Measurements from ENCODE around the gene ACTRT3.

The ACTRT3 gene

GRCh38 chr3:169772897-169773816 lies 3.8 kb upstream of the ACTRT3 start, which contains the start of gene MYNN:
Gene MYNN (plus strand): TSS chr3:169773396. CDS start chr3:169774296, 900 bp downstream.
- H3K4me2 ChIP-seq (ENCODE audit: low read length), result peak within 1 kb of the TSS; percentile 97
- H3K36me3 ChIP-seq (replicated peaks; ENCODE audit: low read depth, low read length), result peaks cover 29% of the 10 kb centered on the region
- no peaks in the 10 kb centered on the region for H3K27me3 ChIP-seq (ENCODE audit: low read depth, low read length)
- 0 out of 2 replicates have a peak, but pooled peaks cover 3% of the 10 kb centered on the region for H4K20me1 ChIP-seq (ENCODE audit: insufficient read depth, low read length)
- peaks cover 8% of the 10 kb centered on the region for H3K4me1 ChIP-seq (ENCODE audit: low read length)
- peak within 1 kb of the TSS; percentile 91 for H3K27ac ChIP-seq (ENCODE audit: low read length)
- H2AFZ ChIP-seq (ENCODE audit: low read depth, low read length), result peak within 1 kb of the TSS; percentile 75
- H3K9me3 ChIP-seq (ENCODE audit: insufficient read depth, low read length), result no peaks in the 10 kb centered on the region
- no peak for TF ChIP-seq EZH2phosphoT487 (IDR thresholded peaks at IDR 0.05; ENCODE audit: low read depth)
- TF ChIP-seq, protein P1, sequence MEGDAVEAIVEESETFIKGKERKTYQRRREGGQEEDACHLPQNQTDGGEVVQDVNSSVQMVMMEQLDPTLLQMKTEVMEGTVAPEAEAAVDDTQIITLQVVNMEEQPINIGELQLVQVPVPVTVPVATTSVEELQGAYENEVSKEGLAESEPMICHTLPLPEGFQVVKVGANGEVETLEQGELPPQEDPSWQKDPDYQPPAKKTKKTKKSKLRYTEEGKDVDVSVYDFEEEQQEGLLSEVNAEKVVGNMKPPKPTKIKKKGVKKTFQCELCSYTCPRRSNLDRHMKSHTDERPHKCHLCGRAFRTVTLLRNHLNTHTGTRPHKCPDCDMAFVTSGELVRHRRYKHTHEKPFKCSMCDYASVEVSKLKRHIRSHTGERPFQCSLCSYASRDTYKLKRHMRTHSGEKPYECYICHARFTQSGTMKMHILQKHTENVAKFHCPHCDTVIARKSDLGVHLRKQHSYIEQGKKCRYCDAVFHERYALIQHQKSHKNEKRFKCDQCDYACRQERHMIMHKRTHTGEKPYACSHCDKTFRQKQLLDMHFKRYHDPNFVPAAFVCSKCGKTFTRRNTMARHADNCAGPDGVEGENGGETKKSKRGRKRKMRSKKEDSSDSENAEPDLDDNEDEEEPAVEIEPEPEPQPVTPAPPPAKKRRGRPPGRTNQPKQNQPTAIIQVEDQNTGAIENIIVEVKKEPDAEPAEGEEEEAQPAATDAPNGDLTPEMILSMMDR (IDR thresholded peaks at IDR 0.05; ENCODE audit: low read depth, low read length), result no peak
- peak within 1 kb of the TSS; percentile 97 for H3K9ac ChIP-seq (ENCODE audit: low read length)
- peaks cover 39% of the 10 kb centered on the region for H3K79me2 ChIP-seq (ENCODE audit: low read length)
- peak within 1 kb of the TSS; percentile 89 for H3K4me3 ChIP-seq (ENCODE audit: low read length)

DNA sequence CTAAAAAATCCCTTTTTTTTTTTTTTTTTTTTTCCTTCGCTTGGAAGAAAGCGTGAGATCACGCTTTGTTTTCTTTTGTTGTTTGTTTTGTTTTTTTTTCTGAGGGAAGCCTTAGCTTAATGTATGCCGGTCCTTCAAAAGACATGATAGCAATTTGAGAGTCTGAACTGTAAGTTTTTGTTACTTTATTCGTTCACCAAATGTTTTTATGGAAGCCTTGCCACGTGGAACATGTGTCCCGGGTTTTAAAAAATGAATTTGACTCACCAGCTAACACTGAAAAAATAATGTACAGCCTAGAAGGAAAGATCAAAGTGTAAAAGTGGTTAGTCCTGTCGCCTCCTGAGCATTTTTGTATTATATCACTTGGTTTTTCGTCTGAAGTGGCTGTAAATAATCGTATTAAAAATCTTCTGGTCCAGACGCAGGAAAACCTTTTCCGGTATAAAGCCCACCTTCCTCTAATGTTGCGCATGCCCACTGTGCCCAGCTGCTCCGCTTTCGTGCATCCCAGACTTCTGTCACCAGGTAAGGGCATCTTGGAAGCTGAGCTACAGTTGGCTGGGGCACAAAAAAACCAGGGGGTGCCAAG lies 3.0 kb upstream of the ACTRT3 start:
- Histone ChIP-seq H3K27ac (ENCODE audit: low read length) (peak overlapping the region; percentile 91), H3K27me3 (ENCODE audit: low read depth, low read length) (no peaks in the 10 kb centered on the region), H3K36me3 (replicated peaks; ENCODE audit: low read depth, low read length) (peaks cover 22% of the 10 kb centered on the region), H3K4me2 (ENCODE audit: low read length) (peak overlapping the region; percentile 97), H2AFZ (ENCODE audit: low read depth, low read length) (peak overlapping the region; percentile 75), H3K79me2 (ENCODE audit: low read length) (peaks cover 36% of the 10 kb centered on the region), H3K4me3 (ENCODE audit: low read length) (peak overlapping the region; percentile 89), H3K4me1 (ENCODE audit: low read length) (peaks cover 8% of the 10 kb centered on the region), H4K20me1 (ENCODE audit: insufficient read depth, low read length) (0 out of 2 replicates have a peak, but pooled peaks cover 3% of the 10 kb centered on the region), H3K9ac (ENCODE audit: low read length) (peak overlapping the region; percentile 97), H3K9me3 (ENCODE audit: insufficient read depth, low read length) (no peaks in the 10 kb centered on the region)
- TF ChIP-seq, protein P1 (IDR thresholded peaks at IDR 0.05; ENCODE audit: low read depth, low read length), result no peak
- TF ChIP-seq EZH2phosphoT487 (IDR thresholded peaks at IDR 0.05; ENCODE audit: low read depth), result no peak

DNA sequence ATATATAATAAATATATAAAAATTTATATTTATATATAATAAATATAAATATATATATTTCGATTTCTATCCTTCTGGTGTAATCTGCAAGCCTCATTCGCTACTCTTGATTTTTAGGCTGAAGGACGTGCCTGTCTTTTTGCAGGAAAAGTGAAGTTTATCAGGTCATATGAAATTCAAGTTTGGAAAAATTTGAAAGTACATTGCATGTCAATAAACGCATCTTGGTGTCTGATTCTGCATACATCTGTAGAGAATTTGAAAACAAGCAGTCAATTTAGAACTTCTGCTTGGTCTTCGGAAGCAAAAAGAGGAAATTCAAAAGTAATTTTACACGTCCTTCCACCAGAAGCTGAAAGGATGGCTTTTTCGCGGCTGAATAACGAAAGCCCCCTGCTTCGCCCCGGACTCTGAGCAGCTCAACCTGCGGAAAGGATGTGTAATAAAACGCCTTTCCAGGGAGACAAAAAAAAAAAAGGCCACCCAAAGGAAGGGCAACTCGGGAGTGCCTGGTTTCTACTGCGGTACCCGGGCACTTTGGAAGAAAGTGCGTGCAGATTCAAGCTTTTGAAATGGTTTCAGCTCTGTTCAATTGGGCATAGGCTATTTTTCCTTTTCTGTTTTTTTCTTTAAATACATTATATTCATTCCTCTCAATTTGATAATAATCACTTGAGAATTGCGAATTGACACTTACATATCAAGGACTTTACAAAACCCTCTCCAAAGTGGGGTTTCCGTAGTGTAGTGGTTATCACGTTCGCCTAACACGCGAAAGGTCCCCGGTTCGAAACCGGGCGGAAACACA lies 2.3 kb upstream of the ACTRT3 start:
- H3K4me2 ChIP-seq (ENCODE audit: low read length), result peak overlapping the region; percentile 97
- 0 out of 2 replicates have a peak, but pooled peaks cover 3% of the 10 kb centered on the region for H4K20me1 ChIP-seq (ENCODE audit: insufficient read depth, low read length)
- TF ChIP-seq EZH2phosphoT487 (IDR thresholded peaks at IDR 0.05; ENCODE audit: low read depth), result no peak
- TF ChIP-seq, protein P1 (IDR thresholded peaks at IDR 0.05; ENCODE audit: low read depth, low read length), result no peak
- H3K4me1 ChIP-seq (ENCODE audit: low read length), result peaks cover 8% of the 10 kb centered on the region
- H2AFZ ChIP-seq (ENCODE audit: low read depth, low read length), result peak overlapping the region; percentile 97
- H3K36me3 ChIP-seq (replicated peaks; ENCODE audit: low read depth, low read length), result peaks cover 16% of the 10 kb centered on the region
- H3K4me3 ChIP-seq (ENCODE audit: low read length), result peak overlapping the region; percentile 89
- H3K9me3 ChIP-seq (ENCODE audit: insufficient read depth, low read length), result no peaks in the 10 kb centered on the region
- H3K27me3 ChIP-seq (ENCODE audit: low read depth, low read length), result no peaks in the 10 kb centered on the region
- peak overlapping the region; percentile 91 for H3K27ac ChIP-seq (ENCODE audit: low read length)
- H3K9ac ChIP-seq (ENCODE audit: low read length), result peak overlapping the region; percentile 97
- H3K79me2 ChIP-seq (ENCODE audit: low read length), result peaks cover 32% of the 10 kb centered on the region

Measured in OCI-LY3 (cell line).